GM13977 (cell line): ENCODE data around the gene BNC2.

Experiments
- DNase-seq: peaks from one replicate; pipeline ENCODE4 v3.0.0; 2012; ENCODE audit warnings: low spot score
- CTCF ChIP-seq: IDR thresholded peaks from 2 replicates; pipeline ENCODE4 v1.5.1; 2012; ENCODE audit warnings: mild to moderate bottlenecking, control low read depth; ENCODE audit not compliant: insufficient read depth; ENCODE audit errors: extremely low read depth, missing control alignments
- in situ Hi-C: fragments of 300-500 bp; cut with MboI; formaldehyde crosslinking; loops from one replicate; pipeline ENCODE4 v1.12.0; 2022; ENCODE audit warnings: low sequenced_read_pairs, low pct_unique_long_range_greater_than_20kb, mixed read lengths, inconsistent platforms; ENCODE audit not compliant: unreplicated experiment

Gene BNC2

GRCh38 chr9:16625161-16625631 is 245.3 kb downstream of the BNC2 start:
- no peak for TF ChIP-seq CTCF
- DNase-seq = no peak
- in situ Hi-C loops = no loop called here

GRCh38 chr9:16624744-16625117 is 245.7 kb downstream of the BNC2 start:
- in situ Hi-C loops = no loop called here
- no peak for TF ChIP-seq CTCF
- no peak for DNase-seq

GRCh38 chr9:16623989-16624743 is 246.3 kb downstream of the BNC2 start:
- in situ Hi-C loops = no loop called here
- no peak for DNase-seq
- TF ChIP-seq CTCF = no peak

GRCh38 chr9:16622541-16622940 is 247.9 kb downstream of the BNC2 start:
- in situ Hi-C loops = no loop called here
- no peak for TF ChIP-seq CTCF
- no peak for DNase-seq

- DNase-seq = no peak
- no peak for TF ChIP-seq CTCF
- in situ Hi-C loops = no loop called here
These were observed 250.5 kb downstream of the BNC2 start for GRCh38 chr9:16619914-16620520.

- DNase-seq = no peak
- no peak for TF ChIP-seq CTCF
- in situ Hi-C loops = no loop called here
These were observed 251.1 kb downstream of the BNC2 start for GRCh38 chr9:16619402-16619801.
